NCI-H460 (cell line): ENCODE data around the gene SLFN12L. TPM values are rescaled to one million over a fixed set of nuclear protein-coding genes. Genes with fewer than 3 reads are reported as not detected.

ENCODE experiments used
- DNase-seq: peaks from one replicate; pipeline ENCODE4 v3.0.0-alpha.2; 2016; ENCODE audit warnings: low read depth; ENCODE audit errors: extremely low read depth
- small RNA-seq, 2 experiments: library from RNA; depleted of rRNA; stranded (forward); fragments of <200 nt; gene quantifications; one replicate each; pipeline ENCODE3, GENCODE V24; 2014
- total RNA-seq: library from RNA; depleted of rRNA; stranded (reverse); fragments of >200 nt; shearing (Covaris generic); gene quantifications from 2 replicates; pipeline ENCODE4 v1.2.3, GENCODE V29; 2014; rRNA removed

SLFN12L gene
- total RNA-seq, 1 experiment from 2014 or later: not detected

DNA sequence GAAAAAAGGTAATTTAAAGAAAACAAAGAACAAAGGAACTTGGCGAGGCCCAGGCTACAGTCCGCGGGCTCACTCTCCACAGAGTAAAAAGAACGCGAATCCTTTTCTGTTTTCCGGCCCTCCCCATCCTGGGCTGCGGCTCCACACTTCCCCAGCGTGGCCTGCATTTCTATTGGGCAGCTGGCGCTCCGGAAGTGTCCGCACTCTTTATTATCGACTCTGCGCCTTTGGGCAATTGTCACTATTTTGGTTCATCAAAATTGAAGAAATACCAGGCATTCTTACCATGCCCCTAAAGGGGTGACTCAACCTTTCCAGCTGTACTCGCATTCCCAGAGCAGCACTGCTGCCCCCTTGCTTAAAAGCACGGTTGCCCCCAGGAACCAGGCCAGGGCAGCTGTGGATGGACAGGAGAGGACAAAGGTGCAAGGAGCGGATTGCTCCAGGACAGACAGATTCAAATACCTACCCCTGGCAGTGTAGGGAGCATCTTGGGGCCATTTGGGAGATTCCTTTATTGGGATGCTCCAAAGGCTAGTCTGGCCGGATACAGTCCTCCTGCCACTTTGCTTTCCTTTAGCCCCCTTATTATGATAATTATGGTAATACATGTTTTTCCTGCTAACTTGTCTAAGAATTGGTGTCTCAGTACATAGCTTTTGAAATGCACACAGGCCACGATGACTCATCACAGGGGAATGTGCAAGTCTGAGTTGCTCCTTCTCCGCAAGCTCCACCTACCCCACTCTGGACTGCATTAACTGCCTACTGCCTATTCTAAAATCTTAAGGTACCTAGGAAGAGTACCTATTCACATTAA lies 104.2 kb downstream of the SLFN12L start:
- DNase-seq: peak; percentile 87

DNA sequence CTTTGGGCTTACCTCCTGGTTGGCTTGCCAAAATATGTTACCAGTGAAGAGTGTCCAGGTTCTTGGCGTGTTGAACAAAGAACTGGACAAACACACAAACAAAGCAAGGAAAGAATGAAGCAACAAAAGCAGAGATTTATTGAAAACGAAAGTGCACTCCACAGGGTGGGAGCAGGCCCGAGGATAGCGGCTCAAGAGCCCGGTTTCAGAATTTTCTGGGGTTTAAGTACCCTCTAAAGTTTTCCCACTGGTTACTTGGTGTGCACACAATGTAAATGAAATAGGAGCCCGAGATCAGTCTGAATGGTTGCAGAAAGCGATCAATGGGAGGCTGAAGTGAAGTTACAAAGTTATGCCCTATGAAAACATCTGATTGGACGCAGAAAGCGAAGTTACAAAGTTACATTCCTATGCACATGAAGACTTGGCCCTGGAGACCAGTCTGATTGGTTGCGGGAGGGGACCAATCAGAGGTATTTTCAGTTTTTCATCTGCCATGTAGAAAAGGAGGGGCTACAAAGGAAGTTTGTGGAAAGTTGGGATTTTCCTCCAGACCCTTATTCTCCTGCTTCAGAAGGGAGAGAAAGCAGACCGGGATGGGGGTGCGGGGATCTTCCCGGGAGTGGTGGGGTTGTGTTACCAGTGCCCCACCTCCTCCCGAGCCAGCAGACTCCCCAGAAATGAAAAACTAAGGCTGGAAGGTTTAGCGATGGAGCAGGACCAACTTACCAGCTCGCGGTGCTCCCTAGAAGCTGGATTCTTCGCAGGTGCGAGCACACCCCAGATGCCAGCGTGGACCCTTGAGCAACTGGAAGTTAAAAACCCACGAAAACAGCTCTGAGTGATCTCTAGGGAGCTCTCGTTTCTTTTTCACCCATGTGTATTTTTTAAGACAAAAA lies 105.1 kb downstream of the SLFN12L start, which contains the start of gene SLFN12:
Gene SLFN12, minus strand, starts transcription at position 325 of the 899 bp plus-strand sequence. CDS start 9,472 bp downstream, outside the sequence.
- DNase-seq: no peak

DNA sequence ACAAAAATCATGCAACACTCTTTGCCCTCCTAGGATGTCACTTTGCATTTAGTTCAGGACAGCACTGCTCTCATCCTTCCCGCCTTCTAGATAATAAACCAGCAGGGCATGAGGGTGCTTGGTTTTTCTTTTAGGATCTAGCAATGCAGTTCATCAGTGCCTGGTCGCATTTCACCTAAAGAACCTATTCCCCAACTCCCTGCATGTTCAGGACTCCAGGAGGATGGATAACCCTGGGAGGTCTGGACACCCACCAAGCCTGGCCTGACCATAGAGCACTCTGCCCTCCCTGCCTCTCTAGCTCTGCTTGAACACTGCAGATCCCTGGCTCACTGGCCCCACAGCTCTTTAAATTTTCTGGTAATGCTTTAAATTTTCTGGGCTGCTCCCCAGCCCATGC lies 107.8 kb downstream of the SLFN12L start:
- DNase-seq: no peak

DNA sequence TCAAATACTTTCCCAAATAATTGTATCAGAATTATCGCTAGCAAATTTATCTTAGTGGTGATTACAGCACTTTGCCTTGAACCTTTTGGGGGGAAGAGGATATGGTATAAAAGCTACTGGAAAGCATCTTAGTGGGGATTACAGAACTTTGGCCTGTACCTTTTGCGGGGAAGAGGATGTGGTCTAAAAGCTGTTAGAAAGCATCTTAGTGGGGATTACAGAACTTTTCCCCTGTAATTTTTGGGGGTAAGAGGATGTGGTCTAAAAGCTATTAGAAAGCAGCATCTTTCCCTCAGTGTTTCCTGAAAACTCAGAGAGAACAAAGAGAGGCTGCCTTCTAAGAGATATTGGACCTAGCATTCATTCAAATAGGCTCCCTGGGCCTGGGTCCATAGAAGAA lies 109.2 kb downstream of the SLFN12L start:
- DNase-seq: no peak

GRCh38 chr17:35423761-35424160 lies 113.7 kb downstream of the SLFN12L start:
- DNase-seq: no peak

Small RNA genes within 50 kb of the gene (small RNA-seq; reads per million reads assigned to genes)
- gene AC015911.1 (0 reads per million in 2 experiments), gene SNORD7 (60.4 to 60.5 reads per million in 2 experiments)

Other genes with a start within 250 kb of the SLFN12L start
- gene SLFN11, start 164.1 kb downstream of the SLFN12L start, total RNA-seq: 25.7 and 28.5 TPM in 2 replicates
- gene SLFN12, start 105.2 kb downstream of the SLFN12L start, total RNA-seq: not detected in 2 replicates
- 1.0 and 2.0 TPM in 2 replicates for gene SLFN13, start 88.9 kb downstream of the SLFN12L start, total RNA-seq
- gene SLFN14, start 23.1 kb upstream of the SLFN12L start, total RNA-seq: not detected in 2 replicates
- 8.9 and 9.0 TPM in 2 replicates for gene PEX12, start 40.9 kb upstream of the SLFN12L start, total RNA-seq
- 77.8 and 82.8 TPM in 2 replicates for gene AP2B1, start 49.6 kb upstream of the SLFN12L start, total RNA-seq
- 2.3 and 2.5 TPM in 2 replicates for gene RASL10B, start 194.0 kb upstream of the SLFN12L start, total RNA-seq
- gene GAS2L2, start 215.6 kb upstream of the SLFN12L start, total RNA-seq: not detected in 2 replicates
- not detected in 2 replicates for gene C17orf50, start 223.2 kb upstream of the SLFN12L start, total RNA-seq